C4-2B (cell line): ENCODE results near the gene CLDN9.

ENCODE experiments used
- CTCF ChIP-seq: fragments of 450-650 bp; conservative IDR thresholded peaks from 2 replicates; pipeline ENCODE4 v1.5.1; 2017; ENCODE audit warnings: mild to moderate bottlenecking
- ZFX ChIP-seq: fragments of 450-650 bp; IDR thresholded peaks from 2 replicates; pipeline ENCODE4 v1.6.1; 2017

GRCh38 chr16:3017794-3018506 is 5.2 kb downstream of the CLDN9 start, which contains the start of gene CLDN6:
- TF ChIP-seq CTCF (no peak; the same call in 1 of the 2 replicates), ZFX (no peak)
